Spleen (tissue), 11 donors: ENCODE data around the gene RTF1. TPM values are rescaled to one million over a fixed set of nuclear protein-coding genes. Genes with fewer than 3 reads are reported as not detected.

ENCODE experiments used
- DNase-seq: peaks from one replicate; pipeline ENCODE4 v3.0.0-alpha.2; 2020
- H3K27ac ChIP-seq, 8 donors: fragments of 200-600 bp; sonication (generic) in 7 of 8; 1 replicate in 4 of 8; 2 replicates in 4 of 8; pipeline versions ENCODE4 v1.5.0 to v1.8.0; 2016 to 2021; ENCODE audit warnings: inconsistent platforms in 4 of 8, mild to moderate bottlenecking in 4 of 8, moderate library complexity in 1 of 8
- H3K27me3 ChIP-seq, 7 donors: fragments of 200-600 bp; sonication (generic) in 6 of 7; replicated peaks in 1 of 7; 1 replicate in 4 of 7; 2 replicates in 3 of 7; pipeline versions ENCODE4 v1.5.0 to v1.8.0; 2016 to 2021; ENCODE audit warnings: inconsistent platforms in 3 of 7, mild to moderate bottlenecking in 1 of 7
- H3K36me3 ChIP-seq, 6 donors: fragments of 200-600 bp; sonication (generic) in 5 of 6; 1 replicate in 4 of 6; 2 replicates in 2 of 6; pipeline versions ENCODE4 v1.5.0 to v1.8.0; 2016 to 2021; ENCODE audit warnings: inconsistent platforms in 2 of 6
- H3K4me1 ChIP-seq, 6 donors: fragments of 200-600 bp; sonication (generic) in 5 of 6; 1 replicate in 3 of 6; 2 replicates in 3 of 6; pipeline versions ENCODE4 v1.5.0 to v1.8.0; 2016 to 2021; ENCODE audit warnings: inconsistent platforms in 3 of 6
- H3K4me3 ChIP-seq, 8 donors: fragments of 200-600 bp; sonication (generic) in 7 of 8; 1 replicate in 4 of 8; 2 replicates in 4 of 8; pipeline versions ENCODE4 v1.5.0 to v1.8.0; 2016 to 2021; ENCODE audit warnings: inconsistent platforms in 4 of 8, mild to moderate bottlenecking in 4 of 8, moderate library complexity in 2 of 8
- H3K9me3 ChIP-seq, 8 donors: fragments of 200-600 bp; sonication (generic) in 7 of 8; 1 replicate in 4 of 8; 2 replicates in 4 of 8; pipeline versions ENCODE4 v1.5.0 to v1.8.0; 2016 to 2021; ENCODE audit warnings: inconsistent platforms in 4 of 8
- CTCF ChIP-seq, 11 experiments: fragments of 200-600 bp in 7 of 11; fragments of 450-650 bp in 4 of 11; sonication (generic) in 4 of 11; IDR thresholded peaks in 8 of 11; conservative IDR thresholded peaks in 3 of 11; 1 replicate in 7 of 11; 2 replicates in 4 of 11; pipeline versions ENCODE4 v1.4.0 to v1.8.0; 2016 to 2021; ENCODE audit warnings: antibody characterized with exemption in 11 of 11, inconsistent platforms in 4 of 11, mild to moderate bottlenecking in 1 of 11
- POLR2A ChIP-seq, 3 donors: fragments of 450-650 bp; IDR thresholded peaks; one replicate each; pipeline ENCODE4 v1.5.1; 2017; ENCODE audit warnings: antibody characterized with exemption in 3 of 3, mild to moderate bottlenecking in 1 of 3
- POLR2AphosphoS5 ChIP-seq, 3 donors: sonication (generic); formaldehyde crosslinking; IDR thresholded peaks; one replicate each; pipeline ENCODE4 v1.5.1; 2017; ENCODE audit warnings: antibody characterized with exemption in 3 of 3
- WGBS, 5 donors: extraction: QIAGEN DNeasy Blood & Tissue Kit in 3 of 5; methylation state at CpG; one replicate each; pipeline versions ENCODE4 v1.1.5 to v1.1.7; 2013 to 2018; 5-methylcytosine and 5-hydroxymethylcytosine counted together
- intact Hi-C: fragments of 100-400 bp; cut with DNase I; formaldehyde crosslinking; loops from one replicate; pipeline ENCODE4 v1.15.0; 2023; ENCODE audit warnings: low total_unique reads
- polyA plus RNA-seq, 3 donors: library from polyadenylated mRNA; stranded (reverse); fragments of 200-250 nt; gene quantifications; one replicate each; pipeline ENCODE4 v1.2.1, GENCODE V29; 2013
- total RNA-seq, 7 donors: library from RNA; depleted of rRNA in 3 of 7; stranded (reverse); fragments of >200 nt in 3 of 7; fragmentation: NEBNext Ultra II Directional in 4 of 7; extraction: Animal tissue kit (Norgen Biotek cat#: 25700) in 4 of 7; gene quantifications; one replicate each; pipeline versions ENCODE4 v1.1.0 to v1.2.1, GENCODE V29; 2016 to 2021
- donor health status: healthy with polysubstance abuse.
- donor health status: DM: no; HTN: no; CAD: no; lungs with moderate emphysema.
- donor health status: DM: no; HTN: no; CAD: no.
- donor health status: Bipolar disorder and iron deficiency.
- donor health status: healthy.
- donor health status: DM: no; HTN: no; CAD: no.
- donor health status: DM: yes; HTN: yes; CAD: no.

The RTF1 gene
- total and polyA plus RNA-seq, 10 donors: 14.2 to 71.3 (median 32.0) TPM

GRCh38 chr15:41510728-41511127 lies 93.8 kb downstream of the RTF1 start:
- Histone ChIP-seq H3K27me3 (peaks cover 9 to 45% (median 28%) of the 10 kb centered on the region in 7 donors), H3K27ac (no peak overlapping the region), H3K4me3 (no peak overlapping the region), H3K9me3 (no peaks in the 10 kb centered on the region), H3K4me1 (peaks cover 23 to 36% (median 28%) of the 10 kb centered on the region in 6 donors), H3K36me3 (no peaks in the 10 kb centered on the region)
- TF ChIP-seq POLR2AphosphoS5 (IDR thresholded peaks at IDR 0.05): no peak
- no peak for TF ChIP-seq POLR2A (IDR thresholded peaks at IDR 0.05)
- intact Hi-C loops: no loop called here
- 86 to 94% (median 88%) methylated on average over 7 of the region's 7 CpGs for WGBS, 5 donors
- DNase-seq: no peak

DNA sequence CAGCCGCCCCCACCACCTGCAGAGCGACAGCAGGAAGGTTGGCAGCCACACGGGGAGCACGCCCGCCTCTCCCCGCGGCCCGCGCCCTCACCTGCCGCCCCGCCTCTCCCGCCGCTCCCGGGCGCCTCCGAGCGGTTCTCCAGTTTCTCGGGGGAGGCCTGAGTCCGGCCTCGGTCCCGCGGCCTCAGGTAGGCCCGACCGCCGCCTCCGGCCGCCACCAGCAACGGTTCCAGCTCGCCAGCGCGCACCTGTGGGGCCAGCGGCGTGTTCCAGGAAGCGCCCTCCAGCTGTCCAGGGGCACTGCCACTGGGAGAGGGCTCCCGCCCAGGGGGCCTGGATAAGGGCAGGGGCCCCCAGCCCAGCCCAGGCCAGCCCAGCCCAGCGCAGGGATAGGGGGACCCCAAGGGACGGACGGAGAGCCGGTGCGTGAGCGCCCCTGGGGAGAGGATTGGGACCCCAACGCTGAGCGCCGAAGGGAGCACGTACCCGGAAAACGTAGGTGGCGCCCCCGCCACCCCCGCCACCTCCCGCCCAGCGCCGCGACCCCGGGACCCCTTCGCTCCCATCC lies 94.5 kb downstream of the RTF1 start:
- Histone ChIP-seq H3K4me1 (peaks cover 23 to 36% (median 28%) of the 10 kb centered on the region in 6 donors), H3K9me3 (no peaks in the 10 kb centered on the region), H3K27me3 (peaks cover 9 to 45% (median 28%) of the 10 kb centered on the region in 7 donors), H3K36me3 (peaks cover 0 to under 1% (median 0%) of the 10 kb centered on the region in 6 donors), H3K4me3 (peak overlapping the region in 7 of 8 donors; percentile 31 to 69 (median 43)), H3K27ac (no peak overlapping the region)
- no peak for DNase-seq
- intact Hi-C loops: no loop called here
- 7 to 26% (median 15%) methylated on average over 19 to 56 of the region's 56 CpGs; no CpG with 5 or more reads in 1 of the 5 donors for WGBS, 5 donors
- TF ChIP-seq POLR2AphosphoS5 (IDR thresholded peaks at IDR 0.05) (no peak), CTCF (IDR thresholded peaks at IDR 0.05 in 8 of 11, conservative IDR thresholded peaks at IDR 0.05 in 3 of 11) (no peak), POLR2A (IDR thresholded peaks at IDR 0.05) (no peak)

- no peaks in the 10 kb centered on the region for H3K9me3 ChIP-seq
- no peak overlapping the region for H3K27ac ChIP-seq
- H3K27me3 ChIP-seq: peaks cover 9 to 45% (median 28%) of the 10 kb centered on the region in 7 donors
- no peak for TF ChIP-seq CTCF (IDR thresholded peaks at IDR 0.05 in 8 of 11, conservative IDR thresholded peaks at IDR 0.05 in 3 of 11)
- no peak for TF ChIP-seq POLR2AphosphoS5 (IDR thresholded peaks at IDR 0.05)
- TF ChIP-seq POLR2A (IDR thresholded peaks at IDR 0.05): no peak
- peaks cover 0 to 5% (median 0%) of the 10 kb centered on the region in 6 donors for H3K36me3 ChIP-seq
- WGBS, 5 donors: 2 to 6% (median 3%) methylated on average over 21 to 49 of the region's 49 CpGs
- H3K4me1 ChIP-seq: peaks cover 23 to 36% (median 28%) of the 10 kb centered on the region in 6 donors
- DNase-seq: no peak
- peak overlapping the region; percentile 16 to 69 (median 42) for H3K4me3 ChIP-seq
- intact Hi-C loops: no loop called here
Observed at GRCh38 chr15:41511899-41512369, 95.0 kb downstream of the RTF1 start.

DNA sequence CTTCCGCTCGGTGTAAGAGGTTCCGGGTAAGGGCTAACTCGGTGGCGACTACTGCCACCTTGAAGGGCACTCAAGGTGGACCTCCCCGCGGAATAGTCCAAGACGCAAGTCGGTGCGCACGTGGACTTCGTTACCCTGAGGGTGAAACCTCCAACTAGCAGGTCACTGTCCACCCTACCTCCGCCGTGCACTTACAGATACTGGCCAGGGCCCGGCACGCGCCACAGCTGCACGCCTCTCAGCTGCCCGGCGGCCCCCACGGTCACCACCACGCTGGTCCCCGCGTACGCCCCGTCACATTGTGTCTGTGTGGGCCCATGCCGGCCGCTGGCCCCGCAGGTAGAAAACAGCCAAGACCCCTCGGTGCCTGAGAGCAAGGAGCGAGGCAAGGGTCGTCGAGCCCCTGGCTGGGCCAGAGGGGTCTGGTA lies 95.6 kb downstream of the RTF1 start:
- intact Hi-C loops: no loop called here
- no peak for TF ChIP-seq POLR2AphosphoS5 (IDR thresholded peaks at IDR 0.05)
- no peak for TF ChIP-seq CTCF (IDR thresholded peaks at IDR 0.05 in 8 of 11, conservative IDR thresholded peaks at IDR 0.05 in 3 of 11)
- TF ChIP-seq POLR2A (IDR thresholded peaks at IDR 0.05): no peak
- Histone ChIP-seq H3K4me3 (peak overlapping the region; percentile 16 to 69 (median 42)), H3K9me3 (no peaks in the 10 kb centered on the region), H3K4me1 (peaks cover 23 to 36% (median 28%) of the 10 kb centered on the region in 6 donors), H3K36me3 (peaks cover 0 to 11% (median 2%) of the 10 kb centered on the region in 6 donors), H3K27me3 (peaks cover 9 to 45% (median 28%) of the 10 kb centered on the region in 7 donors), H3K27ac (no peak overlapping the region)
- DNase-seq: no peak
- WGBS, 5 donors: 7 to 16% (median 12%) methylated on average over 5 to 33 of the region's 33 CpGs
